Stimulated activated naive CD8-positive, alpha-beta T cell treated with anti-CD3 and anti-CD28 coated beads, Interleukin-15, Interleukin-2, amounts not matched to agents 100 ng/mL and 50 ng/mL, for 24 hours (primary cell): Measurements from ENCODE around the gene DNAJC1.
"Not testable (repeated sequence)": the region's sequence is repeated elsewhere in the genome, so short reads cannot be mapped to it uniquely, and the experiment has no call there.

Experiments
- H3K27ac Mint-ChIP-seq: one replicate; pipeline ENCODE4 v1.8.0; 2021; ENCODE audit warnings: mild to moderate bottlenecking, mixed read lengths
- H3K27me3 Mint-ChIP-seq: one replicate; pipeline ENCODE4 v1.8.0; 2021; ENCODE audit warnings: mixed read lengths
- H3K36me3 Mint-ChIP-seq: one replicate; pipeline ENCODE4 v1.8.0; 2021; ENCODE audit warnings: low read depth, mixed read lengths
- H3K4me1 Mint-ChIP-seq: one replicate; pipeline ENCODE4 v1.8.0; 2021; ENCODE audit warnings: low read depth, mixed read lengths
- H3K4me3 Mint-ChIP-seq: one replicate; pipeline ENCODE4 v1.8.0; 2021; ENCODE audit warnings: mild to moderate bottlenecking, mixed read lengths
- H3K9me3 Mint-ChIP-seq: one replicate; pipeline ENCODE4 v1.8.0; 2021; ENCODE audit warnings: mixed read lengths

The DNAJC1 gene

DNA sequence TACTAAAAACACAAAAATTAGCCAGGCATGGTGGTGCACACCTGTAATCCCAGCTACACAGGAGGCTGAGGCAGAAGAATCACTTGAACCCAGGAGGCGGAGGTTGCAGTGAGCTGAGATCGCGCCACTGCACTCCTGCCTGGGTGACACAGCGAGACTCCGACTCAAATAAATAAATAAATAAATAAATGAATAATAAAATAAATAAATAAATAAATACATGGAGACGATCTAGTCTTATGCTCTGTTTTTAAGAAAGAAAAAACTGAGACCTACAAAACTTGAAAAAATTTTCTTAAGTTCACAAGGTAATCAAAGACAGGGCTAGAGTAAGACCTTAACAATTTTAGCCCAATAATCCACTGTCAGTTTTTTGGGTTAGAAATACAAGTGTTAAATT lies 181.3 kb downstream of the DNAJC1 start:
- H3K27me3 Mint-ChIP-seq, H3K4me3 Mint-ChIP-seq, H3K27ac Mint-ChIP-seq, H3K4me1 Mint-ChIP-seq: not testable (repeated sequence)
- Mint-ChIP-seq H3K9me3 (peaks cover 25% of the 10 kb centered on the region), H3K36me3 (peaks cover 41% of the 10 kb centered on the region)

DNA sequence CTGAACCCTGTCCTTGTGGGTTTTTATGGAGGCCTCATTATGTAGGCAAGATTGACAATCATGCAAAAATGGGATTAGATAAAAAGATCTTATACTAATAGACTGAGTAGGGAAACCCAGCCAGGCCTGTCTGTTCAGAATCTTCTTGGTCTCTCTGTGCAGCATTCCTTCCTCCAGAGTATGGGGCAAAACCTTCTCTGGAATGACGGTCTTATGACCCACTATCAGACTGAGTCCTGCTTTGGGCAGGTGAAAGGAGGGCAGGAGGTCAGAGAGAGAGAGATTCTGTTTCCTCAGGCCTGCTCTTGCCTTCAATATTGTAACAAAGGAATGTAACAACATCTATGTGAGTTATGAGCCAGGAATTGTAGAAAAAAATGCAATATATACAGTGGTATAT lies 182.6 kb downstream of the DNAJC1 start:
- Mint-ChIP-seq H3K27me3 (no peaks in the 10 kb centered on the region), H3K9me3 (peaks cover 20% of the 10 kb centered on the region), H3K4me1 (no peaks in the 10 kb centered on the region), H3K27ac (no peak overlapping the region), H3K4me3 (no peak overlapping the region), H3K36me3 (peaks cover 34% of the 10 kb centered on the region)

DNA sequence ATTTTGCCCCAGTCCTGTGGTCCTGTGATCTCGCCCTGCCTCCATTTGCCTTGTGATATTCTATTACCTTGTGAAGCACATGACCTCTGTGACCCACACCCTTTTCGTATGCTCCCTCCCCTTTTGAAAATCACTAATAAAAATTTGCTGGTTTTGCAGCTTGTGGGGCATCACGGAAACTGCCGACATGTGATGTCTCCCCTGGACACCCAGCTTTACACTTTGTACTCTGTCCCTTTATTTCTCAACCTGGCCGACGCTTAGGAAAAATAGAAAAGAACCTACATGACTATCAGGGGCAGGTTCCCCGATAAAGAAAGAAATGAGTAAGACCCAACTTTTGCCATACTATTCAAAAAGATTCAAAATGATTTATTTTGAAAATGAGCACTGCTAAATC lies 185.1 kb downstream of the DNAJC1 start:
- H3K27ac Mint-ChIP-seq, H3K27me3 Mint-ChIP-seq, H3K9me3 Mint-ChIP-seq, H3K4me3 Mint-ChIP-seq, H3K4me1 Mint-ChIP-seq: not testable (repeated sequence)
- peaks cover 23% of the 10 kb centered on the region for H3K36me3 Mint-ChIP-seq

DNA sequence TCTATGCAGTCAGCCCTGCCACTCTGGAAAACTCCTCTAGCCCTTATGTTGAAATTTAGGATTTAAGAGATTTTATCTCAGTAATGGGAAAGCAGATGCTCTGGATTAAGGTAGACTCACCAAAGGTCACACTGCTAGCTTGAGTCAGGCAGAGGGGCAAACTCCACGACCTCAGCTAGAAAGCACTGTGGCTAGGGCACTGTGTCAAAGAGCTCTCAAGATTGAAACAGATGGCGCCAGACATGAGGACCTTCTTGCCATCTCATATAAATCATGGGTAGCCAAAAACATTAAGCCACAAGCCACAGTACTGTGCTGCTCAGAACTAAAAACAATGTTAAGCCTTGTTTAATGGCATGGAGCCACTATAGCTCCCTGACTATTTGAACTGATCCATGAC lies 188.7 kb downstream of the DNAJC1 start:
- peaks cover 14% of the 10 kb centered on the region for H3K36me3 Mint-ChIP-seq
- H3K4me3 Mint-ChIP-seq, result no peak overlapping the region
- no peaks in the 10 kb centered on the region for H3K27me3 Mint-ChIP-seq
- H3K9me3 Mint-ChIP-seq, result peaks cover 8% of the 10 kb centered on the region
- H3K27ac Mint-ChIP-seq, result no peak overlapping the region
- H3K4me1 Mint-ChIP-seq, result no peaks in the 10 kb centered on the region

DNA sequence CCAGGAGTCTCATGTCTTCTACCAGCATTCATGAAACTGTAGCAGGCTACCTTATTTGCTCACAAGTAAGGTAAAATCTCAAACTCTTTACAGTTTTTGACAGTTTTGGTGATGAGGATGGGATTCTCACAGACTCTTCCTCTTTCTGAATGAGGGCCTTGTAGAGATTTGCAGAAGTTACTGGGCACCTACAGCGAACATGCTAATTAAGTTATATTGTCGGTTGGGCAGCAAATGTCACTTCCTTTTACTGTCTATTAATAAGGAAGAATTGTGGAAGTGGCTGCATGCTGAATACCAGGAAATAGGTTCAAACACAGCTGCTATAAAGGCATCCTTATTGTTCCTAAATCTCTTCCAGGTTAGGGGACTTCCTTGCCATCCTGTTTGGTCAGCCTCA lies 189.6 kb downstream of the DNAJC1 start:
- no peak overlapping the region for H3K27ac Mint-ChIP-seq
- no peaks in the 10 kb centered on the region for H3K27me3 Mint-ChIP-seq
- peaks cover 8% of the 10 kb centered on the region for H3K9me3 Mint-ChIP-seq
- no peak overlapping the region for H3K4me3 Mint-ChIP-seq
- H3K36me3 Mint-ChIP-seq, result peaks cover 14% of the 10 kb centered on the region
- H3K4me1 Mint-ChIP-seq, result no peaks in the 10 kb centered on the region

DNA sequence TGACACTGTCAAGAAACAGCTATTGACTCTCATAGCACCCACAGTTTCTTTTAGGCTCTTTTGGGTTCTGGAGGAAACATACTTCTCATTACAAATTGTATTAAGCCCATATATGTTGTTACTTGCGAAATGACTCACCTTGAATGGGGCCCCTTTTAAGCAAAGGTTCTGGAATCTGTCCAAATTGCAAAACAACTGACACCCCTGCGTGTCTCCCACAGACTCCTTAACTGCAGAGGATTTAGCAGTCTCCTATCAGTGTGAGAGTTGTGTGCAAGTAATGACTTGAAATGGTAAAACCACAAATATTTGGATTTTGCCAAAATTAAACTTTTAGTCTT lies 192.3 kb downstream of the DNAJC1 start:
- Mint-ChIP-seq H3K27ac (no peak overlapping the region), H3K4me1 (no peaks in the 10 kb centered on the region), H3K27me3 (no peaks in the 10 kb centered on the region), H3K4me3 (no peak overlapping the region), H3K36me3 (peaks cover 6% of the 10 kb centered on the region), H3K9me3 (no peaks in the 10 kb centered on the region)

DNA sequence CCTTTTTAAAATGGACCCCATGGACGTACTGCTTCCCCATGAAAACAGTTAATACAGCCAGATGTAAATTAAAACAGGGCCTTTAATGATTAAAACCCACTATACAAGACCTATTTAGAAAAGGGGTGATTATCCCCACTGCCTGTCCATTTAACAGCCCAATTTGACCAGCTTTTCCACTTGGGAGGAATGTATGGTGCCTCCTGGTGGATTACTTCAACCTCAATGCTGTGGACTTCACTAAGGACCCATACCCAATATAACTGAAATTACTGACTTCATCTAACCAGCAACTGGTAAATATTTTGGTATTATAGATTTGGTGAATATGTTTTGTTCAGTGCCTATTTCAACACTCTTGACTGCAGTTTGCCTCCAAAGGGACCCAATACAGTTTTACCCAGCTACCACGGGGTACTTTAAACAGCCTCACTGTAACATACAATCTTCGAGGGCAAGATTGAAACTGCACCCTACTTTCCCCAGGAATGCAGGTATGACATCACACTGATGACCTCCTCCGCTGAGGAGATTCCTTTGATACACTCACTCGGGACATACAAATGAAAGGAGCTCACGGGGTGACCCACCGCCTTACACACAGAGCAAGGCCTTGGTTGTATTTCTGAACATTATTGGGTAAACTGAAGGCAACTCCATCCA lies 192.8 kb downstream of the DNAJC1 start:
- Mint-ChIP-seq H3K27ac (no peak overlapping the region), H3K36me3 (peaks cover 6% of the 10 kb centered on the region)

DNA sequence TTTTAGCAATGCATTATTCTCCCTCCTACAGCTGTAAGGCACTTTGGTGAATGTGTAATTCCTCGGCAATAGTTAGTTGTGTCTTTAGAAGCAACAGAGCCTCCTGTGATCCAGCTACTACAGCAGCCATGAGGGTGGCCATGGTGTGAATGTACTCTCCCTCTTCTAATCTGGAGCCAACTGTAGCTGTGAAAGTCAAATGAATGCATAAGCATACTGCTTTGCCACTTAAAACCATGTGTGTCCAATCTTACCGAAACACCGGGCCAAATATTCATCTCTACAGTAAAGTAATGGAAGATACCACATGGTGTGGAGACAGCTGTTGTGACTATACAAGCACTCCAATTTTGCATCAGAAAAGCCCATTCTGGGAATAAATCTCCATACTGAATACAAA lies 195.0 kb downstream of the DNAJC1 start:
- no peak overlapping the region for H3K4me3 Mint-ChIP-seq
- no peaks in the 10 kb centered on the region for H3K4me1 Mint-ChIP-seq
- no peaks in the 10 kb centered on the region for H3K9me3 Mint-ChIP-seq
- H3K27ac Mint-ChIP-seq, result no peak overlapping the region
- no peaks in the 10 kb centered on the region for H3K36me3 Mint-ChIP-seq
- no peaks in the 10 kb centered on the region for H3K27me3 Mint-ChIP-seq

More for the DNA sequence above, 192.8 kb downstream of the DNAJC1 start:
- Mint-ChIP-seq H3K4me3 (no peak overlapping the region), H3K4me1 (no peaks in the 10 kb centered on the region), H3K9me3 (no peaks in the 10 kb centered on the region), H3K27me3 (no peaks in the 10 kb centered on the region)

DNA sequence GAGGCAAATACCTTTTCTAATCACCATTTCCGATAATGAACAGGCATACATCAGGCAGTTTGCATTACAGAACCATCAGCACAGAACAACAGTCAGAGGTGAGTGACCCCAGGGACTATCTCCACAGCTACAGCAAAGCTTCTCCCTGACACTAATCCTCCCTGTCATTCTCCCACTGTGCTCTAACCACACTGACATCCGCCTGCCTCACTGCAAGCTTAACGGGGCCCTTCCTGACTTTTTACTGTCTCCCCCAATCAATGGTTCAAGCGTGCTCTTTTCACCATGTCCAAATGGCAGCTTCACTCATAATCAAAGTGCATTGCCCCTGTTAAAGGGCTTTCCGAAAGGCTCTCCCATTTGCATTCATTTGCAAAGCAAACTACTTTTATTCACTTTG lies 196.3 kb downstream of the DNAJC1 start:
- Mint-ChIP-seq H3K4me1 (no peaks in the 10 kb centered on the region), H3K36me3 (peaks cover 4% of the 10 kb centered on the region)

DNA sequence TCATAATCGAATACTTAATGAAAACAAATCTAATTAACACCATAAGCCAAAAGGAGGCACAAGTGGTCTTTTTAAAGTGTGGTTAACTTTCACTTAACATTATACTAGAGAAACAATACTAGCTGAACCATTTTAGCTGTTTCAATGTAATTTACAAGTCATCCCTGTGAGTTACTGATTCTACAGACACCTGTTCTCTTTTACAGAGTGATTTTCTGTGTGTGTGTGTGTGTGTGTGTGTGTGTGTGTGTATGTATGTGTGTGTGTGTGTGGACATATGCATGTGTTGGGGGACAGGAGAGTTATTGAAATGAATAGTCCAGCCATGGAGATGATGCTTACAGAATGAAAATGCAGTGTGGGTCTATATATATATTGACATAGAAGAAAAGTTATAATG lies 200.2 kb downstream of the DNAJC1 start:
- Mint-ChIP-seq H3K4me3 (no peak overlapping the region), H3K27me3 (no peaks in the 10 kb centered on the region), H3K9me3 (no peaks in the 10 kb centered on the region), H3K36me3 (peaks cover 34% of the 10 kb centered on the region), H3K4me1 (peaks cover 3% of the 10 kb centered on the region), H3K27ac (no peak overlapping the region)

More for the DNA sequence above, 196.3 kb downstream of the DNAJC1 start:
- Mint-ChIP-seq H3K27ac (no peak overlapping the region), H3K9me3 (no peaks in the 10 kb centered on the region), H3K4me3 (no peak overlapping the region), H3K27me3 (no peaks in the 10 kb centered on the region)

DNA sequence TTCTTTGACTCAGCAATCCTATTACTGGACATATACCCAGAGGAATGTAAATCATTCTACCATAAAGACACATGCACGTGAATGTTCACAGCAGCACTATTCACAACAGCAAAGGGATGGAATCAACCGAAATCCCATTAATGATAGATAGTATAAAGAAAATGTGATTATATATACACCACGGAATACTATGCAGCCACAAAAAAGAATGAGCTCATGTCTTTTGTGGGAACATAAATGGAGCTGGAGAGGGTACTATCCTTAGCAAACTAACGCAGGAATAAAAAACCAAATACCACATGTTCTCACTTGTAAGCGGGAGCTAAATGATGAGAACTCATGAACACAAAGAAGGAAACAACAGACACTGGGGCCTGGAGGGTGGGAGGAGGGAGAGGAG lies 201.9 kb downstream of the DNAJC1 start:
- no peaks in the 10 kb centered on the region for H3K9me3 Mint-ChIP-seq
- H3K27me3 Mint-ChIP-seq, result no peaks in the 10 kb centered on the region
- peaks cover 47% of the 10 kb centered on the region for H3K36me3 Mint-ChIP-seq
- H3K4me1 Mint-ChIP-seq, result peaks cover 12% of the 10 kb centered on the region
- H3K27ac Mint-ChIP-seq, result no peak overlapping the region
- H3K4me3 Mint-ChIP-seq, result no peak overlapping the region

DNA sequence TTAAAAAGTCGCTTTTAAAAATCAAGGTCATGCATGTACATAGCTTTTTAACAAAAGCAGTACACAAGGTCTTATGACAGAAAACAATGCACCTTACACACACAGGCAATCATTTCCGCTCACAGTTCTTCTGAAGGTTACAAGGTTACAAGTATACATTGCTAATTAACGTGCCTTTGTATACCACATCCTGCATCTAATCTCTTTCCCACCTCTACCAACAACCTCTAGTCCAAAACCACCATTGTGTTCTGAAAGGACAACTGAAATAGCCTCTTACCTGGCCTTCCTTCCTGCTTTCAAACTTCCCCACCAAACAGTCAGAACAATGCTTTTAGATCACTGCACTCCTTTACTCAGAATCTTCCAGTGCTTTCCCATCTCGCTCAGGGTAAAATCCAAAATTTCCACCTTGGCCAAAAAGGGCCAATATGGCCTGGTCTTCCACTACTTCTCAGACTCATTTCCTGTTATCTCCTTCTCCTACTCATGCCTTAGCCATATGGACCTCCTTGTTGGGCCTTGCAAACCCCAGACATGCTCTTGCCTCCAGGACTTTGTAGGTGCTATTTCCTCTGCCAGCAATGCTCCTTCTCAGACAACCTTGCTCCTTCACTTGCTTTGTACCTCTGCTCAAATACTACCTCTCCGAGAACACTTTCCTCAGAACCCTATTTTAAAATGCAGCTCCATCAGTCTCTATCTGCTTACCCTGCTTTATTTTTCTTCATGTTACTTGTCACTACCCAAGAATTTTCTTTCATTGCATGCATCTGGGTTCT lies 205.4 kb downstream of the DNAJC1 start:
- no peak overlapping the region for H3K27ac Mint-ChIP-seq
- H3K9me3 Mint-ChIP-seq, result no peaks in the 10 kb centered on the region
- peaks cover 12% of the 10 kb centered on the region for H3K4me1 Mint-ChIP-seq
- no peak overlapping the region for H3K4me3 Mint-ChIP-seq
- H3K27me3 Mint-ChIP-seq, result no peaks in the 10 kb centered on the region
- peaks cover 49% of the 10 kb centered on the region for H3K36me3 Mint-ChIP-seq

DNA sequence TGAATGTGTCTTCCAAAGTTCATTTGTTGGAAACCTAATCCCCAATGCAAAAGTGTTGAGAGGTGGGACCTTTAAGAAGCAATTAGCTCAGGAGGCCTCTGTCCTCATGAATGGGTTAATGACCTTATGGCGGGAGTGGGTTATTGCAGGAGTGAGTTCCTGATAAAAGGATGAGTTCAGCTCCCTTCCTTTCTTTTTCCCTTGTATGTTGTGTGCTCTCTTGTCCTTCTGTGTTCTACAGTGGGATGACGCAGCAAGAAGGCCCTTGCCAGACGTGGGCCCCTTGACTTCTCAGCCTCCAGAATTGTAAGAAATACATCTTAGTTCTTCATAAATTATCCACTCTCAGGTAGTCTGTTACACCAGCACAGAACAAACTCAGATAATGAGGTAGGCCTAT lies 206.0 kb downstream of the DNAJC1 start:
- Mint-ChIP-seq H3K9me3 (no peaks in the 10 kb centered on the region), H3K27ac (no peak overlapping the region), H3K36me3 (peaks cover 52% of the 10 kb centered on the region), H3K4me1 (peaks cover 12% of the 10 kb centered on the region), H3K4me3 (no peak overlapping the region), H3K27me3 (no peaks in the 10 kb centered on the region)

DNA sequence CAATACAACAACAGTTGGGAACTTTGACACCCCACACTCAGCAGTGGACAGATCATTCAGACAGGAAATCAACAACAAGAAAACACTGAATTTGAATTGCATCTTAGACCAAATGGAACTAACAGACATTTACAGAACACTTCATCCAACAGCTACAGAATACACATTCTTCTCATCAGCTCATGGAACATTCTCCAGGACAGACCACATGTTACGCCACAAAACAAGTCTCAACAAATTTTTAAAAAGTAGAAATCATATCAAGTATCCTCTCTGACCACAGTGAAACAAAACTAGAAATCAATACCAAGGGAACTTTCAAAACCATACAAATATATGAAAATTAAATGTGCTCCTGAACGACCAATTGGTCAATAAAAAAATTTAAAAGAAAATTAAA lies 212.3 kb downstream of the DNAJC1 start:
- Mint-ChIP-seq H3K4me1 (no peaks in the 10 kb centered on the region), H3K27me3 (no peaks in the 10 kb centered on the region), H3K27ac (no peak overlapping the region), H3K4me3 (no peak overlapping the region), H3K9me3 (peaks cover 7% of the 10 kb centered on the region), H3K36me3 (peaks cover 31% of the 10 kb centered on the region)

DNA sequence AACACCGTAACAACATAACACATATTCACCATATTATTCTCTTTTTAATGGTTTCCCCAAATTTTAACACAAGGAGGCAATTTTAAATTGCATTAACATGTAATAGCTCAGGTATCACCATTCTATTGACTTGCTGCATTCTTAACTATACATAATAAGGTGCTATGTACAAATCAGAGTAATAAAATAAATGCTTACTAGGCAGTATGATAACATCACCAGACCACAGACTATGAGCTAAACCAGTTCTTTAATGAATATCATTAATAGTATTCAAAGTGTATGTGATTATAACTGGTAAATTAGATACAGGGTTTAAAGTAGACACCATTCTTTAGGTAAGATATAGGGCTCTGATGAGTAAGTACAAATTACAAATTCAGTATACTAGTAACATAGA lies 226.6 kb downstream of the DNAJC1 start:
- Mint-ChIP-seq H3K27me3 (no peaks in the 10 kb centered on the region), H3K4me1 (peaks cover 3% of the 10 kb centered on the region), H3K27ac (no peak overlapping the region), H3K4me3 (no peak overlapping the region), H3K9me3 (peaks cover 3% of the 10 kb centered on the region), H3K36me3 (peaks cover 28% of the 10 kb centered on the region)

DNA sequence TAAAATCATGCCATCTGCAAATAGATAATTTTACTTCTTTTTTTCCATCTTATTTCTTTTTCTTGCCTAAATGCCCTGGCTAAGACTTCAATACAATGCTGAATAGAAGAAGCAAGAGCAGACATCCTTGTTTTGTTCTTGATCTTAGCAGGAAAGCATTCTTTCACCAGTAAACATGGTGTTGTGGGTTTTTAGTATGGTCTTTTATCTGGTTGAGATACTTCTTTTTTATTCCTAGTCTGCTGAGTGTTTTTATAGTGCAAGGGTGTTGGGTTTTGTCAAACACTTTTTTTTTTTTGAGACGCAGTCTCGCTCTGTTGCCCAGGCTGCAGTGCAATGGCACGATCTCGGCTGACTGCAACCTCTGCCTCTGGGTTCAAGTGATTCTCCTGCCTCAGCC lies 232.3 kb downstream of the DNAJC1 start:
- H3K4me3 Mint-ChIP-seq, result no peak overlapping the region
- H3K36me3 Mint-ChIP-seq, result peaks cover 4% of the 10 kb centered on the region
- H3K4me1 Mint-ChIP-seq, result no peaks in the 10 kb centered on the region
- H3K27ac Mint-ChIP-seq, result no peak overlapping the region
- H3K27me3 Mint-ChIP-seq, result no peaks in the 10 kb centered on the region
- H3K9me3 Mint-ChIP-seq, result no peaks in the 10 kb centered on the region
